SK-N-MC (cell line): ENCODE results near the gene INS.

Source experiments
- EZH2 ChIP-seq: fragments of 200-600 bp; sonication (generic); IDR thresholded peaks from one replicate; pipeline ENCODE4 v1.6.1; 2017; ENCODE audit warnings: antibody characterized with exemption
- POLR2AphosphoS5 ChIP-seq: IDR thresholded peaks from 2 replicates; pipeline ENCODE4 v1.6.1; 2012; ENCODE audit warnings: mild to moderate bottlenecking, low read depth, low read length, borderline replicate concordance

- TF ChIP-seq EZH2 = no peak
- no peak for TF ChIP-seq POLR2AphosphoS5
Measured at GRCh38 chr11:2210366-2211112, 49.5 kb upstream of the INS start.
